GM19025 (cell line): ENCODE measurements around the gene DSC1.

Experiments
- ATAC-seq: cut with Tn5 transposase; IDR thresholded peaks from one replicate; pipeline ENCODE4 v1.9.1; 2021; ENCODE audit warnings: mild to moderate bottlenecking, low read depth, moderate library complexity; ENCODE audit not compliant: unreplicated experiment

Gene DSC1

GRCh38 chr18:31112804-31113203, 49.9 kb downstream of the DSC1 start:
- no peak for ATAC-seq

GRCh38 chr18:31105733-31106132, 56.9 kb downstream of the DSC1 start:
- ATAC-seq = no peak

- no peak for ATAC-seq
Measured at GRCh38 chr18:31104444-31104843, 58.2 kb downstream of the DSC1 start.

- no peak for ATAC-seq
Measured at GRCh38 chr18:31103423-31103822, 59.2 kb downstream of the DSC1 start.

GRCh38 chr18:31102941-31103340, 59.7 kb downstream of the DSC1 start:
- no peak for ATAC-seq

GRCh38 chr18:31102025-31102684, 60.5 kb downstream of the DSC1 start, which contains the start of gene DSC2:
TSS of gene DSC2 (minus strand) at chr18:31102421. CDS start at chr18:31101971, 450 bp downstream.
- no peak for ATAC-seq

GRCh38 chr18:31101183-31102024, 61.3 kb downstream of the DSC1 start:
- ATAC-seq = no peak

GRCh38 chr18:31100436-31101182, 62.0 kb downstream of the DSC1 start:
- no peak for ATAC-seq

- no peak for ATAC-seq
Measured at GRCh38 chr18:31099450-31100230, 63.0 kb downstream of the DSC1 start.

- ATAC-seq = no peak
Measured at GRCh38 chr18:31098878-31099277, 63.8 kb downstream of the DSC1 start.

GRCh38 chr18:31097666-31098065, 65.0 kb downstream of the DSC1 start:
- ATAC-seq = no peak

GRCh38 chr18:31093880-31094279, 68.8 kb downstream of the DSC1 start:
- no peak for ATAC-seq

- no peak for ATAC-seq
Measured at GRCh38 chr18:31093294-31093693, 69.4 kb downstream of the DSC1 start.

- ATAC-seq = no peak
Measured at GRCh38 chr18:31091350-31091749, 71.3 kb downstream of the DSC1 start.

GRCh38 chr18:31088532-31088931, 74.1 kb downstream of the DSC1 start:
- no peak for ATAC-seq

- ATAC-seq = no peak
Measured at GRCh38 chr18:31079973-31080372, 82.7 kb downstream of the DSC1 start.
